ENCODE data around the gene KATNB1.

KATNB1 gene

DNA sequence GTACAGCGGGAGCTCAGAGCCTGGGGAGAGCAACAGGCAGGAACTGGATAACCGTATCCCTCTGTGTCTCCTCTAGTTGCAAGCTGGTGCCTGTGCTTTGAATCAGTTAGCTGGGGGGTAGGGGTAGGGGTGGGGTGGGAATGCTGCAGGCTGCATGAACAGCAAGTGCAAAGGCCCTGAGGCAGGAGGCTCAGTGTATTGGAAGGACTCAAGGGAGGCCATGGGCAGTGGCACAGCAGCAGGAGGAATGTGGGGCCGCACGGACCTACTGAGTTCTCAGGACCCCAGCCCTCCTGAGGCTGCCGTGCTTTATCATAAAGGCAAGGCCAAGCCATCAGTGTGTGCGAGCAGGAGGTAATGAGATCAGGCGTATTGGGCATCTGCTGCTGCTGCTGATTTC, 3.3 kb downstream of the KATNB1 start:
- no peak for TF ChIP-seq ZFX (IDR thresholded peaks at IDR 0.05)
- TF ChIP-seq, protein P1, sequence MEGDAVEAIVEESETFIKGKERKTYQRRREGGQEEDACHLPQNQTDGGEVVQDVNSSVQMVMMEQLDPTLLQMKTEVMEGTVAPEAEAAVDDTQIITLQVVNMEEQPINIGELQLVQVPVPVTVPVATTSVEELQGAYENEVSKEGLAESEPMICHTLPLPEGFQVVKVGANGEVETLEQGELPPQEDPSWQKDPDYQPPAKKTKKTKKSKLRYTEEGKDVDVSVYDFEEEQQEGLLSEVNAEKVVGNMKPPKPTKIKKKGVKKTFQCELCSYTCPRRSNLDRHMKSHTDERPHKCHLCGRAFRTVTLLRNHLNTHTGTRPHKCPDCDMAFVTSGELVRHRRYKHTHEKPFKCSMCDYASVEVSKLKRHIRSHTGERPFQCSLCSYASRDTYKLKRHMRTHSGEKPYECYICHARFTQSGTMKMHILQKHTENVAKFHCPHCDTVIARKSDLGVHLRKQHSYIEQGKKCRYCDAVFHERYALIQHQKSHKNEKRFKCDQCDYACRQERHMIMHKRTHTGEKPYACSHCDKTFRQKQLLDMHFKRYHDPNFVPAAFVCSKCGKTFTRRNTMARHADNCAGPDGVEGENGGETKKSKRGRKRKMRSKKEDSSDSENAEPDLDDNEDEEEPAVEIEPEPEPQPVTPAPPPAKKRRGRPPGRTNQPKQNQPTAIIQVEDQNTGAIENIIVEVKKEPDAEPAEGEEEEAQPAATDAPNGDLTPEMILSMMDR (conservative IDR thresholded peaks at IDR 0.05) = no peak
- H3K27ac ChIP-seq = no peak overlapping the region

DNA sequence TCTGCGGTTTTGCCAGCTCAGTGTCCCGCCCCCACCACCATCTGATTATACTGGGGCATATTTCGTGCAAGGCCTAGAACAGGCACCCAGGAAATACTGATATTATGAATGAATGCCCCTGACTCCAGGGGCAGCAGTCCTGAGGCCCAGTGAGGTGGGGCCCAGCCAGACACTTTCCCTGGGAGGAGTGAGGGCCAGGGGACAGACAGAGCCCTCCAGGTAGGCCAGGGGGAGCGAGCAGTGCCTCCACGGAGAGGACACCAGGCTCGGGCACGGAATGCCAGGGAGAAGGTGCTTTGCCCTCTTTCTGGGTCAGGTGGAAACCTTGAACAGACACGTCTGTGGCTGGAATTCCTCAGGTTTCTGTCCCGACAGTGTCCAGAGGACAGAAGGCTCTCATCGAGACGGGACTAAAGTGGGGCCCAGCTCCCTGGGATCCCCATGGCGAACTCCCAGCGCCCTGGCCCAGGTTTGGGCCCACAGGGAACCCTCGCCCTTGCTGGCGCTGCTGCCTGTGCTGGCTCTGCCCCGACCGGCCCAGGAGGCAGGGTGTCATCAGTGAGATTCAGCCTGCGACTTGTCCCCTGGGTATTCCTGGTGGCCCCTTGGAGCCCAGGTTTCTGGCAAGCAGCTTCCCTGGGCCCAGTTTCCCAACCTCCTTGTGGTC, 4.3 kb downstream of the KATNB1 start:
- no peak overlapping the region for H3K27ac ChIP-seq
- TF ChIP-seq ZFX (IDR thresholded peaks at IDR 0.05) = no peak
- TF ChIP-seq, protein P1 (conservative IDR thresholded peaks at IDR 0.05) = no peak

DNA sequence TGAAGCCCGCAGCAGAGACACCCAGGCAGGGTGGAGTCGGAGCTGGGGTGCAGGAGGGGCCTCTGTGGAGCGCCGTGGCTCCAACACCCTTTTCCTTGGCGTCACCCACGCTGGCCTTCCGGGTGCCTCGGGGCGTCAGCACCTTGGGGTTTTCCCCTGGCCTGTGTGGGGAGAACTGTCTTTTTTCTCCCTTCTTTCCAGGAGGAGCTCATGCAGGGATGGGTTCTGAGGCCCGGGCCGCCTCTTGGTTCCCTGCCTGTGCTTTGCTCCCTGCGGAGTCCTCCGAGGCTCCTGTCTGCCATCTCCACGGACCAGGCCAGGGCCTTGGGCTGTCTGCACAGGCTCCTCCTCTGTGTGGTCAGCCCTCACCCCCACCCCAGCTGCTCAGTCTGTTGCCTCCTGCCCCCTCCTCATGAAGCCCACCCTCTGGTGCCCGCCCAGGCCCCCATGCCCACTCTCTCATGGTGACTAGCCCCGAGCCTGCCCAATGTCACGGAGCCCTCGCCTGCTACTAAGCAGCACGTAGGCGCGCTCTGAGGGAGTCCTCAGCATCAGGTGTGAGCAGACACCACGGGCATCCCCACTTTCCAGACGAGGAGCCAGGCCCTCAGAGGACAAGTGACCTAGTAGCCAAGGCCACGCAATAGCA, 5.0 kb downstream of the KATNB1 start:
- TF ChIP-seq ZFX (IDR thresholded peaks at IDR 0.05) = no peak
- TF ChIP-seq, protein P1 (conservative IDR thresholded peaks at IDR 0.05) = no peak
- no peak overlapping the region for H3K27ac ChIP-seq

DNA sequence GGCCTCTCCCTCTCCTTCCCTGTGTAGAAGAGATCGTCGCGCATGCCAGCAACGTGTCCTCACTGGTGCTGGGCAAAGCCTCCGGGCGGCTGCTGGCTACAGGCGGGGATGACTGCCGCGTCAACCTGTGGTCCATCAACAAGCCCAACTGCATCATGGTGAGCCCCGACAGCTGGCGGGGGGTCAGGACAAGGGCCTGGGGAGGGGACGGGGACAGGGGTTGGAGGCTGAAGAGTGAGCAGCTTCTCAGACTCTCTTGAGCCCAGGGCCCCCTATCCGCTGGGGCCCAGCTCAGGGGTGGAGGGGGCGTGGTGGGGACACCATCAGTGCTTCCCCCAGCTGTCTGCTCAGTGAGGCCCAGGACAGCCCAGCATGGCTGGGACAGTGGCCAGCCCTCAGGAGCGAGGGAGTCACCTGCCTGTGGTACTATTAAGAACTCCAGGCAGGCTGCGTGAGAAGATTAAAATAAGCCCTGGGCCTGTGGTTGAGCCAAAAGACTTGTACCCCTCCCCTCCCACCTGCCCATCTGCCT, 6.2 kb downstream of the KATNB1 start:
- no peak overlapping the region for H3K27ac ChIP-seq
- no peak for TF ChIP-seq ZFX (IDR thresholded peaks at IDR 0.05)
- TF ChIP-seq, protein P1 (conservative IDR thresholded peaks at IDR 0.05) = no peak

DNA sequence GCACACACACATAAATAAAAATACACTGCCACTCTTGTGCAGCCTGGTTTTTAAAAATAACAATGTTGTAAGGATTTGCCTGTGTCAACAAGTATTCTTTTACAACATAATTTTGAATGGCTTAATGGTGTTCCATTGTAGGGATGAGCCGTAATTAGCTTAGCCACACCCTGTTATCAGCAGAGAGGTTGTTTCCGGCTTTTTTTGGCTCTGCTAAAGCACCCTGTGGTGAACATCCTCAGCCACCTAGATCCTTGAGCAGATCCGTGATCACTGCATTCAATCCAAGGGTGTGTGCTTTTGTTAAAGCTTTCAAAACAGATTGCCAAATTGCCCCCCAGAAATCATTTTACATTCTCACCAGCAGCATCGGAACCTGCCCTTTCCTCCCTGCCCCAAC, 7.0 kb downstream of the KATNB1 start:
- TF ChIP-seq, protein P1 (conservative IDR thresholded peaks at IDR 0.05) = no peak
- no peak for TF ChIP-seq ZFX (IDR thresholded peaks at IDR 0.05)
- H3K27ac ChIP-seq = no peak overlapping the region

DNA sequence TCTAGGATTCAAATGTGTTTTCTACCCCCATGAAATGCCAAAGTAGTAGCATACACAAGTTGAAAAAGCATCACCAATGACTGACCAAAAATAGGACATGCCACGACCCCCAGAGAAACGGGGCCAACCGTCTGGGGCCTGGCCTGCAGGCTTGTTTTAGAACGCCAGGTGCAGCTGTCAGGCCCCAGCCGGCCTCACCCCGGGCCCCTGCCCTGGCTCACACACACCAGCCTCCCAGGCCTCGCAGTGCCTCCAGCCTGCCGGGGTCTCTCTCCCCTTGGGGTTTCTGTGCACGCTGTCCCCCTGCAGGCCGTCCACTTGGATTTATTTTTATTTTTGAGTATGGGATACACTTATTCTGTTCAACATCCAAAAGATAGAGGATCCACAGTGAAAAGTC, 7.9 kb downstream of the KATNB1 start:
- TF ChIP-seq, protein P1 (conservative IDR thresholded peaks at IDR 0.05) = no peak
- no peak for TF ChIP-seq ZFX (IDR thresholded peaks at IDR 0.05)
- no peak overlapping the region for H3K27ac ChIP-seq

DNA sequence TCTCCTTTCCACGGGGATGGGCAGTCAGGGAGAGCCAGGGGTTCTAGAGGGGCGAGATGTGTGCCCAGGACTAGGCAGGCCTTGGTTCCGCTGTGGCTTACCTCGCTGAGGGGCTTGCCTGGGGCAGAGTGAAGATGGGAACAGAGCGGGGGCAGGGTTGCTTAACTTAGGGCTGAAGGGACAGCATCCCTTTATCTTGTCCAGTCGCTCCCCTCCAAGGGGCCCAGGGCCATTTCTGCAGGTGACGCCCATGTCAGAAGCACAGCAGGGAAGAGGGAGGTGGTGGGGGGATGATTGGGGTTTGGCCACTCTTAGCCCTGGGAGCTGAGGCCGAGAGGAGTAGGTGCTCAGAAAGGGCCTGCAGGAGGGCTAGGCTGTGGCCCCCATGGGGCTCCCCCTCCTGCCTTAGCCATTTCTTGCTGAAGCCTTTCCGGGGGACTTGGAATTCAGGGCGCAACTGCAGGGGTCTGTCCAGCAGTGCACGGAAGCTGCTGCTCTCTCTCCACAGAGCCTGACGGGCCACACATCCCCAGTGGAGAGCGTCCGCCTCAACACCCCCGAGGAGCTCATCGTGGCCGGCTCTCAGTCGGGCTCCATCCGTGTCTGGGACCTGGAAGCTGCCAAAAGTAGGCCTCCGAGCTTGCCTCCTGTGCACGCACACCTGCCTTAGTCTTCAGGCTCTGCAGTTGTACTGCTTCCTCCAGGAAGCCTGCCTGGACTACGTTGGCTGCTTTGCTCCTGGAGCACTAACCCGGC, 8.5 kb downstream of the KATNB1 start:
- no peak for TF ChIP-seq ZFX (IDR thresholded peaks at IDR 0.05)
- TF ChIP-seq, protein P1 (conservative IDR thresholded peaks at IDR 0.05) = no peak
- H3K27ac ChIP-seq = no peak overlapping the region
